SK-N-SH (cell line): ENCODE measurements around the gene REELD1. TPM values are rescaled to one million over a fixed set of nuclear protein-coding genes. Genes with fewer than 3 reads are reported as not detected.

Experiments used
- CTCF ChIA-PET: fragments of 300-600, 350-600 bp; formaldehyde crosslinking; extraction: SDS; loops from one replicate; lab custom pipeline; 2021; lab: Yijun Ruan, JAX
- POLR2A ChIA-PET: fragments of 350-600 bp; sonication (Branson Sonifier 250); formaldehyde crosslinking; extraction: SDS; loops from one replicate; lab custom pipeline; 2020; ENCODE audit warnings: antibody characterized with exemption, inconsistent platforms; lab: Yijun Ruan, JAX
- DNase-seq: peaks from one replicate; pipeline ENCODE4 v3.0.0; 2012
- H2AFZ ChIP-seq: fragments of 200-600 bp; sonication (generic); 2 replicates; pipeline ENCODE4 v1.8.1; 2016; ENCODE audit warnings: antibody characterized with exemption, mild to moderate bottlenecking, low read depth
- H3F3A ChIP-seq: fragments of 200-600 bp; sonication (generic); replicated peaks from 2 replicates; pipeline ENCODE3; 2016; ENCODE audit warnings: antibody characterized with exemption, mild to moderate bottlenecking; ENCODE audit not compliant: insufficient read depth
- H3K27ac ChIP-seq, 2 experiments: fragments of 200-500 bp in 1 of 2; fragments of 200-600 bp in 1 of 2; sonication (Bioruptor generic) in 1 of 2; sonication (generic), shearing (Covaris generic) in 1 of 2; 2 replicates each; pipeline versions ENCODE4 v1.5.1 to v1.6.1; 2014 to 2016; ENCODE audit warnings: low read depth in 2 of 2, inconsistent platforms in 1 of 2, low read length in 1 of 2, mild to moderate bottlenecking in 1 of 2, mixed read lengths in 1 of 2
- H3K27me3 ChIP-seq: fragments of 200-600 bp; sonication (generic), shearing (Covaris generic); 2 replicates; pipeline ENCODE4 v1.6.1; 2016; ENCODE audit warnings: mixed run types; ENCODE audit not compliant: insufficient read depth
- H3K36me3 ChIP-seq, 2 experiments: fragments of 200-500 bp in 1 of 2; fragments of 200-600 bp in 1 of 2; sonication (Bioruptor generic) in 1 of 2; sonication (generic) in 1 of 2; replicated peaks in 1 of 2; 2 replicates each; pipeline versions ENCODE3 to v1.5.1; 2014 to 2016; ENCODE audit warnings: low read length in 1 of 2, mild to moderate bottlenecking in 1 of 2; ENCODE audit not compliant: insufficient read depth in 2 of 2, control insufficient read depth in 1 of 2
- H3K4me1 ChIP-seq, 2 experiments: fragments of 200-500 bp in 1 of 2; fragments of 200-600 bp in 1 of 2; sonication (Bioruptor generic) in 1 of 2; sonication (generic), shearing (Covaris generic) in 1 of 2; 2 replicates each; pipeline versions ENCODE4 v1.5.1 to v1.6.1; 2014 to 2016; ENCODE audit warnings: low read depth in 1 of 2, low read length in 1 of 2, mixed run types in 1 of 2; ENCODE audit not compliant: insufficient read depth in 2 of 2, control insufficient read depth in 1 of 2
- H3K4me2 ChIP-seq: fragments of 200-600 bp; sonication (generic), shearing (Covaris generic); 2 replicates; pipeline ENCODE4 v1.6.1; 2017; ENCODE audit warnings: mixed run types
- H3K4me3 ChIP-seq, 2 experiments: fragments of 200-500 bp in 1 of 2; fragments of 200-600 bp in 1 of 2; sonication (Bioruptor generic) in 1 of 2; sonication (generic), shearing (Covaris generic) in 1 of 2; 2 replicates each; pipeline versions ENCODE4 v1.5.1 to v1.8.1; 2014 to 2016; ENCODE audit warnings: low read depth in 2 of 2, inconsistent platforms in 1 of 2, low read length in 1 of 2, mild to moderate bottlenecking in 1 of 2, mixed read lengths in 1 of 2, moderate library complexity in 1 of 2
- H3K79me2 ChIP-seq: fragments of 200-600 bp; sonication (generic); 2 replicates; pipeline ENCODE4 v1.8.1; 2017; ENCODE audit warnings: mild to moderate bottlenecking; ENCODE audit not compliant: insufficient read depth
- H3K9ac ChIP-seq: fragments of 200-600 bp; sonication (generic); 2 replicates; pipeline ENCODE4 v1.6.1; 2017; ENCODE audit warnings: mixed run types
- H3K9me2 ChIP-seq: fragments of 200-600 bp; sonication (generic); 2 replicates; pipeline ENCODE4 v1.6.1; 2017; ENCODE audit warnings: mixed run types
- H3K9me3 ChIP-seq: fragments of 200-600 bp; sonication (generic); 2 replicates; pipeline ENCODE4 v1.6.1; 2017; ENCODE audit warnings: mixed run types, mild to moderate bottlenecking, moderate library complexity
- H4K20me1 ChIP-seq: fragments of 200-600 bp; sonication (generic); 2 replicates; pipeline ENCODE4 v1.6.1; 2017; ENCODE audit warnings: mild to moderate bottlenecking, mixed run types; ENCODE audit not compliant: insufficient read depth
- ELF1 ChIP-seq: IDR thresholded peaks from 2 replicates; pipeline ENCODE4 v1.4.0; 2012
- EZH2phosphoT487 ChIP-seq: fragments of 200-600 bp; sonication (generic); IDR thresholded peaks from 2 replicates; pipeline ENCODE4 v1.6.1; 2017; ENCODE audit warnings: low read depth, mixed run types, mild to moderate bottlenecking, antibody characterized with exemption, moderate library complexity, borderline replicate concordance
- FOSL2 ChIP-seq: IDR thresholded peaks from 2 replicates; pipeline ENCODE4 v1.4.0; 2012; ENCODE audit warnings: low read depth, mild to moderate bottlenecking, moderate library complexity, borderline replicate concordance
- FOXJ3 ChIP-seq: sonication (generic); formaldehyde crosslinking; IDR thresholded peaks from 2 replicates; pipeline ENCODE4 v1.5.1; 2020; ENCODE audit warnings: mild to moderate bottlenecking, missing genetic modification reagents
- FOXM1 ChIP-seq: IDR thresholded peaks from 2 replicates; pipeline ENCODE4 v1.4.0; 2012; ENCODE audit warnings: low read depth, mild to moderate bottlenecking
- GATA2 ChIP-seq: sonication (generic); formaldehyde crosslinking; IDR thresholded peaks from 2 replicates; pipeline ENCODE4 v1.5.0; 2020; ENCODE audit warnings: mild to moderate bottlenecking, missing genetic modification reagents
- MAX ChIP-seq: IDR thresholded peaks from 2 replicates; pipeline ENCODE4 v1.4.0; 2012; ENCODE audit warnings: low read depth
- MEF2A ChIP-seq: IDR thresholded peaks from 2 replicates; pipeline ENCODE4 v1.4.0; 2012; ENCODE audit warnings: low read depth, borderline replicate concordance
- NFIC ChIP-seq: IDR thresholded peaks from 2 replicates; pipeline ENCODE4 v1.4.0; 2012; ENCODE audit warnings: borderline replicate concordance
- NRF1 ChIP-seq: IDR thresholded peaks from 2 replicates; pipeline ENCODE4 v1.6.1; 2012; ENCODE audit warnings: low read depth, mild to moderate bottlenecking, low read length
- PBX3 ChIP-seq: IDR thresholded peaks from 2 replicates; pipeline ENCODE4; 2012
- POLR2AphosphoS5 ChIP-seq: IDR thresholded peaks from 2 replicates; pipeline ENCODE4 v1.6.1; 2012; ENCODE audit warnings: low read depth, low read length
- RAD21 ChIP-seq: IDR thresholded peaks from 2 replicates; pipeline ENCODE4 v1.6.1; 2012; ENCODE audit warnings: mild to moderate bottlenecking, low read length
- REST ChIP-seq: IDR thresholded peaks from 2 replicates; pipeline ENCODE4 v1.6.1; 2012; ENCODE audit warnings: mild to moderate bottlenecking, low read depth, low read length, moderate library complexity
- SIN3A ChIP-seq: IDR thresholded peaks from 2 replicates; pipeline ENCODE4 v1.6.1; 2012; ENCODE audit warnings: low read depth, mild to moderate bottlenecking, low read length, moderate library complexity, borderline replicate concordance
- TCF12 ChIP-seq: IDR thresholded peaks from 2 replicates; pipeline ENCODE4 v1.4.0; 2012
- TEAD4 ChIP-seq: IDR thresholded peaks from 2 replicates; pipeline ENCODE4 v1.4.0; 2012; ENCODE audit warnings: mild to moderate bottlenecking, borderline replicate concordance; ENCODE audit not compliant: insufficient read depth
- USF1 ChIP-seq: IDR thresholded peaks from 2 replicates; pipeline ENCODE4 v1.4.0; 2012; ENCODE audit warnings: low read depth, borderline replicate concordance
- USF2 ChIP-seq: fragments of 150-350 bp; IDR thresholded peaks from 2 replicates; pipeline ENCODE4 v1.6.1; 2017; ENCODE audit warnings: antibody characterized with exemption, low read length, low read depth, borderline replicate concordance
- WGBS: methylation state at CpG from one replicate; pipeline ENCODE4 v1.1.6; 2017; ENCODE audit warnings: low lambda C conversion rate; 5-methylcytosine and 5-hydroxymethylcytosine counted together
- polyA plus RNA-seq, 3 experiments: library from polyadenylated mRNA; depleted of rRNA; stranded (reverse); fragments of >200 nt; gene quantifications; 2 replicates each; pipeline ENCODE4 v1.2.3, GENCODE V29; 2012

REELD1 gene
- not detected in 2 replicates for polyA plus RNA-seq (2012; rRNA removed)
- not detected in 2 replicates for polyA plus RNA-seq (2012; cell fraction: cytosol; rRNA removed)
- polyA plus RNA-seq (2012; cell fraction: nucleus; rRNA removed) = 0.10 and 0.12 TPM in 2 replicates

- no peak within 1 kb of the TSS for H3K4me2 ChIP-seq
- no peak within 1 kb of the TSS for H2AFZ ChIP-seq
- no peak within 1 kb of the TSS for H3K27ac ChIP-seq
- no peaks in the 10 kb centered on the region for H3K79me2 ChIP-seq
- no peak for DNase-seq
- no peaks in the 10 kb centered on the region for H3K9me2 ChIP-seq
- CTCF ChIA-PET = interaction anchor here (1.1 kb wide), 1 partner anchor 12 kb away, joined by 3 read pairs; no protein-coding TSS in a partner anchor
- H3K4me1 ChIP-seq = no peaks in the 10 kb centered on the region
- H4K20me1 ChIP-seq = no peaks in the 10 kb centered on the region
- no peaks in the 10 kb centered on the region for H3F3A ChIP-seq
- POLR2A ChIA-PET = no interaction called here
- WGBS = 90% methylated on average over 5 of the region's 5 CpGs
- H3K9ac ChIP-seq = no peak within 1 kb of the TSS
- no peaks in the 10 kb centered on the region for H3K9me3 ChIP-seq
- H3K36me3 ChIP-seq = no peaks in the 10 kb centered on the region
- H3K4me3 ChIP-seq = no peak within 1 kb of the TSS
- no peak for TF ChIP-seq TCF12
- no peak for TF ChIP-seq SIN3A
- no peak for TF ChIP-seq USF1
- no peak for TF ChIP-seq REST
- TF ChIP-seq FOSL2 = no peak
- TF ChIP-seq TEAD4 = no peak
- no peak for TF ChIP-seq NFIC
- no peak for TF ChIP-seq NRF1
- no peak for TF ChIP-seq USF2
- no peak for TF ChIP-seq EZH2phosphoT487
- no peak for TF ChIP-seq POLR2AphosphoS5
- no peak for TF ChIP-seq FOXJ3 (CRISPR knock-in tag)
- no peak for TF ChIP-seq FOXM1
- no peak for TF ChIP-seq MAX
- TF ChIP-seq MEF2A = no peak
- TF ChIP-seq GATA2 (CRISPR knock-in tag) = no peak
- TF ChIP-seq PBX3 = no peak
- TF ChIP-seq ELF1 = no peak
- no peak for TF ChIP-seq RAD21
- H3K27me3 ChIP-seq = no peaks in the 10 kb centered on the region
Measured at GRCh38 chr4:146214238-146214637, at the start of gene REELD1. Gene REELD1, plus strand, starts transcription at chr4:146214538. Its CDS starts 2,415 bp downstream, at chr4:146216953.
